Measurements from ENCODE around the gene ANAPC2. TPM values are rescaled to one million over a fixed set of nuclear protein-coding genes. Genes with fewer than 3 reads are reported as not detected.
A peak's percentile ranks its signal among the peaks of the same experiment; 100 is the strongest.

Gene ANAPC2
- 15.1 and 22.1 TPM in 2 replicates for total RNA-seq

- peak; percentile 89 to 94 for DNase-seq (ENCODE audit: low read depth in 2 of 2)
Observed at GRCh38 chr9:137188490-137189296, at the start of gene ANAPC2, which contains the start of gene SSNA1. Gene ANAPC2 (minus strand): TSS chr9:137188560. CDS start chr9:137188532, 28 bp downstream. Gene SSNA1 (plus strand): TSS chr9:137188676. CDS start chr9:137188727, 51 bp downstream.

- no peak for DNase-seq (ENCODE audit: low read depth in 2 of 2)
Observed at GRCh38 chr9:137236936-137237421, 48.6 kb upstream of the ANAPC2 start.

GRCh38 chr9:137236238-137236935 is 48.0 kb upstream of the ANAPC2 start:
- peak; percentile 51 to 85 for DNase-seq (ENCODE audit: low read depth in 2 of 2)

GRCh38 chr9:137235424-137236237 is 47.3 kb upstream of the ANAPC2 start:
- no peak for DNase-seq (ENCODE audit: low read depth in 2 of 2)

- no peak for DNase-seq (ENCODE audit: low read depth in 2 of 2)
Observed at GRCh38 chr9:137234758-137235423, 46.5 kb upstream of the ANAPC2 start.

- DNase-seq (ENCODE audit: low read depth in 2 of 2): no peak
Observed at GRCh38 chr9:137234055-137234697, 45.8 kb upstream of the ANAPC2 start.

- no peak for DNase-seq (ENCODE audit: low read depth in 2 of 2)
Observed at GRCh38 chr9:137233143-137233980, 45.0 kb upstream of the ANAPC2 start.

- no peak for DNase-seq (ENCODE audit: low read depth in 2 of 2)
Observed at GRCh38 chr9:137232510-137232909, 44.1 kb upstream of the ANAPC2 start.

- DNase-seq (ENCODE audit: low read depth in 2 of 2): no peak
Observed at GRCh38 chr9:137232101-137232500, 43.7 kb upstream of the ANAPC2 start.

GRCh38 chr9:137231372-137232039 is 43.1 kb upstream of the ANAPC2 start:
- DNase-seq (ENCODE audit: low read depth in 2 of 2): no peak

- DNase-seq (ENCODE audit: low read depth in 2 of 2): no peak
Observed at GRCh38 chr9:137230705-137231371, 42.5 kb upstream of the ANAPC2 start, which contains the start of gene SLC34A3. Gene SLC34A3 (plus strand): TSS chr9:137230901. CDS start chr9:137231703, 802 bp downstream.

GRCh38 chr9:137229903-137230704 is 41.7 kb upstream of the ANAPC2 start:
- no peak for DNase-seq (ENCODE audit: low read depth in 2 of 2)

GRCh38 chr9:137228968-137229896 is 40.9 kb upstream of the ANAPC2 start:
- no peak for DNase-seq (ENCODE audit: low read depth in 2 of 2)

GRCh38 chr9:137228506-137228967 is 40.2 kb upstream of the ANAPC2 start:
- DNase-seq (ENCODE audit: low read depth in 2 of 2): no peak

- no peak for DNase-seq (ENCODE audit: low read depth in 2 of 2)
Observed at GRCh38 chr9:137227853-137228505, 39.6 kb upstream of the ANAPC2 start.
